Rectal smooth muscle tissue (tissue), 1 donor: ENCODE measurements around the gene C2orf49.
A peak's percentile ranks its signal among the peaks of the same experiment; 100 is the strongest.

Experiments
- H3K27ac ChIP-seq: one replicate; pipeline ENCODE4 v1.7.0; 2013; ENCODE audit warnings: low read depth, low read length, inconsistent platforms
- H3K27me3 ChIP-seq: one replicate; pipeline ENCODE4 v1.7.0; 2013; ENCODE audit warnings: low read length; ENCODE audit not compliant: control insufficient read depth, insufficient read depth
- H3K36me3 ChIP-seq: one replicate; pipeline ENCODE4 v1.7.0; 2013; ENCODE audit warnings: low read length; ENCODE audit not compliant: control insufficient read depth, insufficient read depth
- H3K4me1 ChIP-seq: one replicate; pipeline ENCODE4 v1.7.0; 2013; ENCODE audit warnings: low read length; ENCODE audit not compliant: control insufficient read depth, insufficient read depth
- H3K4me3 ChIP-seq: one replicate; pipeline ENCODE4 v1.7.0; 2013; ENCODE audit warnings: low read length
- H3K9ac ChIP-seq: one replicate; pipeline ENCODE4 v1.7.0; 2013; ENCODE audit warnings: low read length

Gene C2orf49

GRCh38 chr2:105337122-105338019, at the start of gene C2orf49:
Gene C2orf49, plus strand, starts transcription at chr2:105337540. Its CDS starts 48 bp downstream, at chr2:105337588.
- Histone ChIP-seq H3K9ac (peak within 1 kb of the TSS; percentile 88), H3K4me1 (peaks cover 16% of the 10 kb centered on the region)

GRCh38 chr2:105287692-105288091, 49.6 kb upstream of the C2orf49 start:
- H3K27me3 ChIP-seq: no peaks in the 10 kb centered on the region
- H3K4me1 ChIP-seq: no peaks in the 10 kb centered on the region
- H3K9ac ChIP-seq: no peak overlapping the region
- no peak overlapping the region for H3K27ac ChIP-seq
- no peak overlapping the region for H3K4me3 ChIP-seq
- H3K36me3 ChIP-seq: peaks cover 12% of the 10 kb centered on the region

More at GRCh38 chr2:105337122-105338019, at the start of gene C2orf49:
- Histone ChIP-seq H3K27me3 (no peaks in the 10 kb centered on the region), H3K36me3 (peaks cover 10% of the 10 kb centered on the region), H3K4me3 (peak within 1 kb of the TSS; percentile 94), H3K27ac (peak within 1 kb of the TSS; percentile 96)

GRCh38 chr2:105288133-105288532, 49.2 kb upstream of the C2orf49 start:
- Histone ChIP-seq H3K27ac (no peak overlapping the region), H3K4me3 (no peak overlapping the region), H3K9ac (no peak overlapping the region), H3K27me3 (no peaks in the 10 kb centered on the region), H3K4me1 (no peaks in the 10 kb centered on the region), H3K36me3 (peaks cover 12% of the 10 kb centered on the region)

- Histone ChIP-seq H3K27me3 (no peaks in the 10 kb centered on the region), H3K27ac (no peak overlapping the region), H3K9ac (no peak overlapping the region), H3K36me3 (peaks cover 16% of the 10 kb centered on the region), H3K4me3 (no peak overlapping the region), H3K4me1 (no peaks in the 10 kb centered on the region)
Measured at GRCh38 chr2:105290981-105291660, 46.2 kb upstream of the C2orf49 start.

- Histone ChIP-seq H3K27ac (no peak overlapping the region), H3K36me3 (peaks cover 17% of the 10 kb centered on the region), H3K27me3 (no peaks in the 10 kb centered on the region), H3K4me3 (no peak overlapping the region), H3K4me1 (no peaks in the 10 kb centered on the region), H3K9ac (no peak overlapping the region)
Measured at GRCh38 chr2:105291981-105292380, 45.4 kb upstream of the C2orf49 start.

GRCh38 chr2:105294046-105294445, 43.3 kb upstream of the C2orf49 start:
- no peaks in the 10 kb centered on the region for H3K27me3 ChIP-seq
- no peak overlapping the region for H3K9ac ChIP-seq
- H3K4me1 ChIP-seq: no peaks in the 10 kb centered on the region
- no peak overlapping the region for H3K27ac ChIP-seq
- peaks cover 20% of the 10 kb centered on the region for H3K36me3 ChIP-seq
- no peak overlapping the region for H3K4me3 ChIP-seq

GRCh38 chr2:105294844-105295481, 42.4 kb upstream of the C2orf49 start:
- Histone ChIP-seq H3K27ac (no peak overlapping the region), H3K36me3 (peaks cover 20% of the 10 kb centered on the region), H3K4me3 (no peak overlapping the region), H3K4me1 (no peaks in the 10 kb centered on the region), H3K9ac (no peak overlapping the region), H3K27me3 (no peaks in the 10 kb centered on the region)

GRCh38 chr2:105296017-105296611, 41.2 kb upstream of the C2orf49 start:
- Histone ChIP-seq H3K9ac (no peak overlapping the region), H3K27ac (no peak overlapping the region), H3K4me3 (no peak overlapping the region), H3K4me1 (no peaks in the 10 kb centered on the region), H3K27me3 (no peaks in the 10 kb centered on the region), H3K36me3 (peaks cover 20% of the 10 kb centered on the region)

- no peak overlapping the region for H3K27ac ChIP-seq
- no peaks in the 10 kb centered on the region for H3K27me3 ChIP-seq
- peaks cover 20% of the 10 kb centered on the region for H3K36me3 ChIP-seq
- H3K9ac ChIP-seq: no peak overlapping the region
- H3K4me3 ChIP-seq: no peak overlapping the region
- no peaks in the 10 kb centered on the region for H3K4me1 ChIP-seq
Measured at GRCh38 chr2:105297216-105297615, 40.1 kb upstream of the C2orf49 start.

- Histone ChIP-seq H3K27me3 (no peaks in the 10 kb centered on the region), H3K9ac (no peak overlapping the region), H3K4me3 (no peak overlapping the region), H3K36me3 (peaks cover 20% of the 10 kb centered on the region), H3K27ac (no peak overlapping the region), H3K4me1 (no peaks in the 10 kb centered on the region)
Measured at GRCh38 chr2:105298017-105298416, 39.3 kb upstream of the C2orf49 start.

GRCh38 chr2:105299290-105299689, 38.0 kb upstream of the C2orf49 start:
- H3K27me3 ChIP-seq: no peaks in the 10 kb centered on the region
- no peak overlapping the region for H3K9ac ChIP-seq
- peaks cover 13% of the 10 kb centered on the region for H3K36me3 ChIP-seq
- no peak overlapping the region for H3K4me3 ChIP-seq
- no peaks in the 10 kb centered on the region for H3K4me1 ChIP-seq
- H3K27ac ChIP-seq: no peak overlapping the region

GRCh38 chr2:105301646-105302045, 35.7 kb upstream of the C2orf49 start:
- H3K4me3 ChIP-seq: no peak overlapping the region
- H3K27me3 ChIP-seq: no peaks in the 10 kb centered on the region
- H3K36me3 ChIP-seq: peaks cover 10% of the 10 kb centered on the region
- no peak overlapping the region for H3K27ac ChIP-seq
- no peaks in the 10 kb centered on the region for H3K4me1 ChIP-seq
- no peak overlapping the region for H3K9ac ChIP-seq
